Right ventricle myocardium superior (tissue), 1 donor: ENCODE results near the gene BNIP3. TPM values are rescaled to one million over a fixed set of nuclear protein-coding genes. Genes with fewer than 3 reads are reported as not detected.
A peak's percentile ranks its signal among the peaks of the same experiment; 100 is the strongest.

Experiments used
- ATAC-seq: fragments of 200-7000 bp; cut with Tn5 transposase; one replicate; pipeline ENCODE4 v1.9.1; 2020; ENCODE audit warnings: mild to moderate bottlenecking; ENCODE audit not compliant: poor library complexity
- DNase-seq: peaks from one replicate; pipeline ENCODE4 v3.0.0-alpha.2; 2020
- intact Hi-C: fragments of 100-400 bp; cut with DNase I; formaldehyde crosslinking; loops from one replicate; pipeline ENCODE4 v1.11.2; 2022
- total RNA-seq: library from RNA; stranded (reverse); fragmentation: NEBNext Ultra II Directional; extraction: Animal tissue kit (Norgen Biotek cat#: 25700); gene quantifications from one replicate; pipeline ENCODE4 v1.2.1, GENCODE V29; 2021
- donor health status: DM: no; HTN: yes; CAD: no; lungs with severe emphysema.

BNIP3 gene
- total RNA-seq, 1 donor from 2014 or later = 158 TPM

- DNase-seq = no peak
- no peak for ATAC-seq
- intact Hi-C loops = loop anchor here (5.0 kb wide), 1 partner anchor 80 kb away; the partner anchor contains the start of gene PPP2R2D
These were observed 548 bp upstream of the BNIP3 start for GRCh38 chr10:131982185-131982756.

- ATAC-seq (peak; percentile 40), DNase-seq (no peak)
- intact Hi-C loops = loop anchor here (5.0 kb wide), 1 partner anchor 79 kb away; the partner anchor contains the start of gene PPP2R2D
These were observed 828 bp downstream of the BNIP3 start for GRCh38 chr10:131980761-131981428.

- ATAC-seq (no peak), DNase-seq (no peak)
- intact Hi-C loops = loop anchor here (5.0 kb wide), 1 partner anchor 78 kb away; the partner anchor contains the start of gene PPP2R2D
These were observed 1.4 kb downstream of the BNIP3 start for GRCh38 chr10:131980321-131980720.

- intact Hi-C loops = loop anchor here (5.0 kb wide), 1 partner anchor 78 kb away; the partner anchor contains the start of gene PPP2R2D
- DNase-seq (peak; percentile 69), ATAC-seq (peak; percentile 50)
These were observed 1.9 kb downstream of the BNIP3 start for GRCh38 chr10:131979821-131980270.

- no peak for ATAC-seq
- DNase-seq = no peak
- intact Hi-C loops = no loop called here
These were observed 2.4 kb downstream of the BNIP3 start for GRCh38 chr10:131979336-131979735.

GRCh38 chr10:131978851-131979250, 2.9 kb downstream of the BNIP3 start:
- ATAC-seq (no peak), DNase-seq (no peak)
- intact Hi-C loops = no loop called here

- intact Hi-C loops = no loop called here
- ATAC-seq (no peak), DNase-seq (no peak)
These were observed 3.4 kb downstream of the BNIP3 start for GRCh38 chr10:131978366-131978765.

- DNase-seq (no peak), ATAC-seq (no peak)
- intact Hi-C loops = no loop called here
These were observed 4.2 kb downstream of the BNIP3 start for GRCh38 chr10:131977323-131978096.

- no peak for ATAC-seq
- intact Hi-C loops = no loop called here
- no peak for DNase-seq
These were observed 5.9 kb downstream of the BNIP3 start for GRCh38 chr10:131975796-131976195.

GRCh38 chr10:131975003-131975402, 6.7 kb downstream of the BNIP3 start:
- no peak for ATAC-seq
- no peak for DNase-seq
- intact Hi-C loops = no loop called here

- peak; percentile 4 for ATAC-seq
- intact Hi-C loops = no loop called here
- DNase-seq = no peak
These were observed 7.5 kb downstream of the BNIP3 start for GRCh38 chr10:131974034-131974817.

GRCh38 chr10:131973160-131973951, 8.4 kb downstream of the BNIP3 start:
- ATAC-seq (peak; percentile 81), DNase-seq (peak; percentile 71)
- intact Hi-C loops = no loop called here

- DNase-seq = peak; percentile 84
- intact Hi-C loops = no loop called here
- peak; percentile 71 for ATAC-seq
These were observed 9.2 kb downstream of the BNIP3 start for GRCh38 chr10:131972474-131973071.

GRCh38 chr10:131971591-131971990, 10.1 kb downstream of the BNIP3 start:
- intact Hi-C loops = no loop called here
- ATAC-seq (no peak), DNase-seq (no peak)

GRCh38 chr10:131970946-131971345, 10.8 kb downstream of the BNIP3 start:
- no peak for ATAC-seq
- no peak for DNase-seq
- intact Hi-C loops = no loop called here

GRCh38 chr10:131968949-131969348, 12.8 kb downstream of the BNIP3 start:
- DNase-seq (no peak), ATAC-seq (no peak)
- intact Hi-C loops = no loop called here

GRCh38 chr10:131964298-131964697, 17.4 kb downstream of the BNIP3 start:
- ATAC-seq (no peak), DNase-seq (no peak)
- intact Hi-C loops = no loop called here

GRCh38 chr10:131963811-131964210, 17.9 kb downstream of the BNIP3 start:
- no peak for ATAC-seq
- DNase-seq = no peak

More at GRCh38 chr10:131963811-131964210, 17.9 kb downstream of the BNIP3 start:
- intact Hi-C loops = no loop called here
